Neural progenitor cell (in vitro differentiated cells): Measurements from ENCODE around the gene CDC42BPA.

Experiments
- CTCF ChIP-seq: fragments of 200-600 bp; sonication (generic); IDR thresholded peaks from 2 replicates; pipeline ENCODE4 v1.5.1; 2017; ENCODE audit warnings: antibody characterized with exemption, mild to moderate bottlenecking
- EZH2 ChIP-seq: fragments of 200-600 bp; sonication (generic); IDR thresholded peaks from 2 replicates; pipeline ENCODE4 v1.6.1; 2017; ENCODE audit warnings: antibody characterized with exemption, mild to moderate bottlenecking, moderate library complexity
- EZH2phosphoT487 ChIP-seq: fragments of 200-600 bp; sonication (generic); IDR thresholded peaks from 2 replicates; pipeline ENCODE4 v1.6.1; 2017; ENCODE audit warnings: antibody characterized with exemption

DNA sequence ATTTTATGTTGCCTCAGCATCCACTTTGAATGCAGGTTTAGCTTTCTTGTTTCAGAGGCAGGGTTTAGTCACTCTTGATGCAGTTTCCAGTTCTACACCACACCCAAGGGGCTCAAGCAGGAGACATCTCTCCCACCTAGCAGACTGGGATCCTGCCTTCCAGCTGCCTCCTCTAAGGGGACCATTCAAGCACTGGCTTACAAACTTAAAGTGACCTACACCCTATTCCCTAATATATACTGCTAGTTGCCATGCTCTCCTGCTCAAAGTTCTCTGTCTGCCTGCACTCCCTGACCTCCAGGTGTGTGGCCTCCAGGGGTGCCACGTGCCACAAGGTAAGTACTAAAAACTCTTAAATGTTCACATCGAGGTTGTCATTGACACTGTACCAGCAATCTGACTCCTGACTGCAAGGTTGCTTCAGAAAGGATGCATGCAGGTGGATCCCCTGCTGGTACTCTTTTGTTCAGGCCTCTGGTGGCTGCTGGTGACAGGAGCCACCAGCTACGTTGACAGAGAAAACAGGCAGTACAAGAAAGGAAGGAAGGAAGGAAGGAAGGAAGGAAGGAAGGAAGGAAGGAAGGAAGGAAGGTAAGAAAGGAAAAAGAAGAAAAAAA, 192.3 kb downstream of the CDC42BPA start:
- TF ChIP-seq CTCF (no peak), EZH2 (no peak), EZH2phosphoT487 (no peak)
